HepG2 (cell line): ENCODE data around the gene THAP2. TPM values are rescaled to one million over a fixed set of nuclear protein-coding genes. Genes with fewer than 3 reads are reported as not detected.

Experiments used
- AHDC1 ChIP-seq: sonication (generic); formaldehyde crosslinking; IDR thresholded peaks from 2 replicates; pipeline ENCODE4 v1.5.1; 2020; ENCODE audit warnings: mild to moderate bottlenecking, missing genetic modification reagents, borderline replicate concordance
- ARID3A ChIP-seq: IDR thresholded peaks from 2 replicates; pipeline ENCODE4 v1.6.1; 2012; ENCODE audit warnings: low read depth, low read length, improper control_type of control experiment
- HDAC2 ChIP-seq: sonication (generic); formaldehyde crosslinking; IDR thresholded peaks from 2 replicates; pipeline ENCODE4 v1.4.0; 2020; ENCODE audit warnings: missing genetic modification reagents
- NAIF1 ChIP-seq: sonication (generic); formaldehyde crosslinking; IDR thresholded peaks from 2 replicates; pipeline ENCODE4 v1.5.0; 2020; ENCODE audit warnings: mild to moderate bottlenecking, missing genetic modification reagents, borderline replicate concordance
- NFE2L2 ChIP-seq: fragments of 150-350 bp; IDR thresholded peaks from 2 replicates; pipeline ENCODE4 v1.6.1; 2014; ENCODE audit warnings: low read length
- NFYC ChIP-seq: IDR thresholded peaks from 2 replicates; pipeline ENCODE4 v1.6.1; 2016; ENCODE audit warnings: missing genetic modification reagents, missing compliant biosample characterization
- NR1H2 ChIP-seq: sonication (generic); formaldehyde crosslinking; IDR thresholded peaks from 2 replicates; pipeline ENCODE4 v1.8.1; 2022; ENCODE audit warnings: low read depth, missing genetic modification reagents, borderline replicate concordance
- SALL1 ChIP-seq: sonication (generic); formaldehyde crosslinking; IDR thresholded peaks from 2 replicates; pipeline ENCODE4 v1.8.0; 2022; ENCODE audit warnings: mild to moderate bottlenecking, missing genetic modification reagents
- SOX6 ChIP-seq, 2 experiments: fragments of 450-650 bp in 1 of 2; sonication (generic) in 1 of 2; formaldehyde crosslinking in 1 of 2; IDR thresholded peaks; 2 replicates each; pipeline versions ENCODE4 v1.4.0 to v1.6.1; 2017 to 2020; ENCODE audit warnings: antibody characterized with exemption in 1 of 2, mild to moderate bottlenecking in 1 of 2, missing genetic modification reagents in 1 of 2
- STAT5B ChIP-seq: sonication (generic); formaldehyde crosslinking; IDR thresholded peaks from 2 replicates; pipeline ENCODE4 v1.4.0; 2020; ENCODE audit warnings: missing genetic modification reagents
- ZNF550 ChIP-seq: sonication (generic); formaldehyde crosslinking; IDR thresholded peaks from 2 replicates; pipeline ENCODE4 v1.4.0; 2020; ENCODE audit warnings: mild to moderate bottlenecking, missing genetic modification reagents, borderline replicate concordance
- ZNF558 ChIP-seq: sonication (generic); formaldehyde crosslinking; IDR thresholded peaks from 2 replicates; pipeline ENCODE4 v1.9.0; 2022; ENCODE audit warnings: mild to moderate bottlenecking, missing genetic modification reagents, borderline replicate concordance
- ZNF646 ChIP-seq: sonication (generic); formaldehyde crosslinking; IDR thresholded peaks from 2 replicates; pipeline ENCODE4 v1.9.0; 2021; ENCODE audit warnings: mild to moderate bottlenecking, missing genetic modification reagents
- ZNF816 ChIP-seq: sonication (generic); formaldehyde crosslinking; IDR thresholded peaks from 2 replicates; pipeline ENCODE4 v1.8.0; 2022; ENCODE audit warnings: missing genetic modification reagents, mild to moderate bottlenecking, borderline replicate concordance
- polyA plus RNA-seq, 8 experiments: library from polyadenylated mRNA; depleted of rRNA in 3 of 8; stranded (reverse) in 7 of 8; unstranded in 1 of 8; fragments of >200 nt; fragmentation: Illumina TruSeq in 4 of 8; extraction: Trizol in 4 of 8; gene quantifications; 2 replicates each; pipeline versions ENCODE4 v1.2.1 to v1.2.3, GENCODE V29; 2011 to 2016; ENCODE audit warnings: low read depth in 4 of 8, missing spikeins in 1 of 8, mixed read lengths in 1 of 8; ENCODE audit not compliant: insufficient read depth in 1 of 8
- total RNA-seq, 5 experiments: library from RNA; depleted of rRNA; stranded (reverse); fragments of >200 nt; fragmentation: Illumina TruSeq; extraction: Trizol; gene quantifications; 2 replicates each; pipeline ENCODE4 v1.2.3, GENCODE V29; 2016; ENCODE audit warnings: low read depth in 1 of 5

The THAP2 gene
- total and polyA plus RNA-seq, 2 of the 13 experiments (the other 11 are each of a cell fraction or from before 2014, with no cell fraction given) = 5.2 to 6.2 TPM

- TF ChIP-seq NR1H2 (CRISPR knock-in tag) (no peak), ZNF646 (CRISPR knock-in tag) (no peak), SOX6 (IDR thresholded peaks at IDR 0.05) (no peak), SOX6 (CRISPR knock-in tag; IDR thresholded peaks at IDR 0.05) (no peak), NFYC (CRISPR knock-in tag) (no peak), AHDC1 (CRISPR knock-in tag) (no peak), ZNF550 (CRISPR knock-in tag) (no peak), ZNF816 (CRISPR knock-in tag) (no peak), SALL1 (peak; percentile 43), STAT5B (CRISPR knock-in tag) (no peak), NAIF1 (CRISPR knock-in tag) (no peak), ZNF558 (CRISPR knock-in tag) (no peak), ARID3A (no peak), HDAC2 (CRISPR knock-in tag) (no peak), NFE2L2 (no peak)
Observed at GRCh38 chr12:71662849-71663560, 1.1 kb upstream of the THAP2 start (continued).
